Stimulated activated CD8-positive, alpha-beta memory T cell treated with anti-CD3 and anti-CD28 coated beads, Interleukin-12 subunit alpha, Interleukin-12 subunit beta, amount 100 ng/mL, for 1 hour (primary cell): ENCODE measurements around the gene AQR.
"Not testable (repeated sequence)": the region's sequence is repeated elsewhere in the genome, so short reads cannot be mapped to it uniquely, and the experiment has no call there.

Experiments
- DNase-seq: peaks from one replicate; pipeline ENCODE4 v3.0.0-alpha.2; 2020; ENCODE audit warnings: low read depth

Gene AQR

DNA sequence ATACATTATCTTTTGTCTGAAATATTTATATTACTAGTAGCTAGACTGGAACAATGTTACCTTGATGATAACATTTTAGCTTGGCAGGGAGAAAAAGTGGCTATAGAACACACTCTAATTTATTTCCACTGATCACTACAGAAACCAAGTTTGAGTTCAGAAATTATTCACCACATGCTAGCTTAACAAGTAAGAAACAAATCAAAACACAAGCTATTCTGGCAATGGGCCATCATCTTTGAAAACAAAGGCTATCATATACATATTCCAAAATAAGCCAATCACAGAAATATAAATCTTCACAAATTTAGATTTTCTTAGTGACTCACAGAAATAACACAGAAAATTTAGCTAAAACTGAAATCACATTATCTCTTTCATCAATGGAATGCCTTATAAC lies 17.1 kb downstream of the AQR start:
- no peak for DNase-seq

GRCh38 chr15:34951993-34952392 lies 17.5 kb downstream of the AQR start:
- DNase-seq, result no peak

GRCh38 chr15:34944936-34945335 lies 24.6 kb downstream of the AQR start:
- DNase-seq, result no peak

GRCh38 chr15:34943711-34944110 lies 25.8 kb downstream of the AQR start:
- DNase-seq, result no peak

DNA sequence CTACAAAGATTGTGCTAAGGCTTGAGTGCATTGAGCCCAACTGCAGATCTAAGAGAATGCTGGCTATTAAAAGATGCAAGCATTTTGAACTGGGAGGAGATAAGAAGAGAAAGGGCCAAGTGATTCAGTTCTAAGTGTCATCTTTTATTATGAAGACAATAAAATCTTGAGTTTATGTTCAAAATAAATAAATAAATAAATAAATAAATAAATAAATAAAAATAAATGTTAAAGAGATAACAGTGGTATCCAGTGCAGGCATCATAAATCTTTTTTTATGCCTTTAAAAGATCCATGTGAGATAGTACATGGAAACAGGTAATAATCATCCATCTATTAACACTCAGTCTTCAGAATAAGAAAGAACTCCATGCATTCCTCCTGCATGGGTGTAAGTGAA lies 26.3 kb downstream of the AQR start:
- DNase-seq, result not testable (repeated sequence)

GRCh38 chr15:34942363-34942762 lies 27.2 kb downstream of the AQR start:
- no peak for DNase-seq

- no peak for DNase-seq
These were observed 27.7 kb downstream of the AQR start for GRCh38 chr15:34941831-34942230.

DNA sequence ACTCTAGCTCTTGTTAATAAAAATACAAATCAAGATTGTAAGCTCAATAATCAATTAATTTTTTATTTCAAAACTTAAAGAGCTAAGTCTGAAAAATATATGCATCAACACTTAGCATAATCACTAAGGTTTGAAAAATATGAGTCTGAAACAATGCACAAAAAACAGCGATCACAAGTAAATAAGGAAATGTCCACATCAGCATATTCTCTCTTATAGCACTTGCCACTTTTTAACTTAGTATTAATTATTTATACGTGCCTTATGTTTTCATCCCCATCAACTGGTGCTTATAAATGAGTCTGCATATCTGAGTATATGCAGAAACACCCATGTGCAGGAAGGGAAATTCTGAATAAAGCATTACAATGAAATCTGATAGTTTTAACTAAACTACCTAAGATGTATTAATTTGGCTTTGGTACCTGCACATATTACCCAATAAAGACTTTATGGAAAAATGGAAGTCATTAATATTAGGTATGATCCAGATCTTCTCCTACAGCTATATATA lies 28.3 kb downstream of the AQR start:
- DNase-seq, result no peak

DNA sequence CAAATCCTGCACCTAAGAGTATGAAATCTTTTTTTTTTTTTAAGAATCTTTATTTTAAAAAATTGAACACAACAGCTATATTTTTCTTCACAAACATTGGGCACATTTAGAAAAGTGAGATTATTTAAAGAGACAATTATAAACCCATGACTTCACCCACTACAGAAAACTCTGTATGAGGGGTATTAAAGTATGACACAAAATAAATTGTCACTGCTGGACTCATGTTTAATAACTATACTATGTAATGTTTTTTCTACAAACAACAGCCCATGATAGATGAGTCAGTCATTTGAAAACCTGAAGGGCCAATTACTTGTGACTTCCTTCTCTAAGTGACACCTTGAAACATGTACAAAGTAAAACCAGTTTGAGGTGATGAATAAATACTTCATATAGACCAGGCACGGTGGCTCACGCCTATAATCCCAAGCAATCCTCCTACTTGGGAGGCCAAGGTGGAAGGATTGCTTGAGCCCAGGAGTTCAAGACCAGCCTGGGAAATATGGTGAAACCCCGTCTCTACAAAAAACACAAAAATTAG lies 36.0 kb downstream of the AQR start:
- DNase-seq, result no peak

GRCh38 chr15:34928349-34928748 lies 41.2 kb downstream of the AQR start:
- DNase-seq, result not testable (repeated sequence)

GRCh38 chr15:34927726-34928125 lies 41.8 kb downstream of the AQR start:
- no peak for DNase-seq

GRCh38 chr15:34914317-34914716 lies 55.2 kb downstream of the AQR start:
- no peak for DNase-seq

GRCh38 chr15:34905047-34905446 lies 64.5 kb downstream of the AQR start:
- DNase-seq, result no peak

GRCh38 chr15:34904527-34904926 lies 65.0 kb downstream of the AQR start:
- DNase-seq, result no peak

DNA sequence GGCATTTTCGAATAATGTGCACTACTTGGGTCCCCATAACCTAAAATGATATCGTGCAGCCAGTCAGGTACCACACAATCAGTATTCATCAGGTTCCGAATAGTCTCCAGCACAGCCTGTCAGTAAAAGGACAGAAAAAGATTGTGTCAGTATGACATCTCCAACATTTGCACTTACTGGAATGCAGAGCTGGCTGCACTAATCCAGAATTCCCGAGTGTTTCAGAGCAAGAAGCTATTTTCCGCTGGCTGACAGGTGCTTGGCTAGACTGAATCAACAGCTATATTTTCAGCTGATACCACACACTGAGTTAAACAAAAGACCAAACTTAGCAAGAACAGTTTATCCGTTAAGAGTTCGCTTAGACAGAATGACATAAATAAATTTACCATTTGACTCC lies 68.8 kb downstream of the AQR start:
- no peak for DNase-seq

GRCh38 chr15:34896183-34896582 lies 73.4 kb downstream of the AQR start:
- no peak for DNase-seq

DNA sequence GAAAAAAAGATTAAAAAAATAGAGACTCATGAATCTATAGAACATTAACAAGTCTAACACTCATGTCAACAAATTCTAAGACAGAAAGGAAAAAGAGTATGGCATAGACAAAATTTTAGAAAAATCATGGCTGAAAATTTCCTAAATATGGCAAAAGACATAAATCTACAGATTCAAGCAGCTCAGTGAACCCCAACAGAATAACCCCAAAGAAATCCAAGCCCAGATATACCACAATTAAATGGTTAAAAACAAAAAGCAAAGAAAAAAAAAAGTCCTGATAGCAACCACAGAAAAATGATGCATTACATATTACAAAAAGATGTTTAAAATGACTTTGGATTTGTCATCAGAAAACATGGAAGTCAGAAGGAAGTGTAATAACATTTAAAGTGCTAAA lies 75.6 kb downstream of the AQR start:
- DNase-seq, result no peak

DNA sequence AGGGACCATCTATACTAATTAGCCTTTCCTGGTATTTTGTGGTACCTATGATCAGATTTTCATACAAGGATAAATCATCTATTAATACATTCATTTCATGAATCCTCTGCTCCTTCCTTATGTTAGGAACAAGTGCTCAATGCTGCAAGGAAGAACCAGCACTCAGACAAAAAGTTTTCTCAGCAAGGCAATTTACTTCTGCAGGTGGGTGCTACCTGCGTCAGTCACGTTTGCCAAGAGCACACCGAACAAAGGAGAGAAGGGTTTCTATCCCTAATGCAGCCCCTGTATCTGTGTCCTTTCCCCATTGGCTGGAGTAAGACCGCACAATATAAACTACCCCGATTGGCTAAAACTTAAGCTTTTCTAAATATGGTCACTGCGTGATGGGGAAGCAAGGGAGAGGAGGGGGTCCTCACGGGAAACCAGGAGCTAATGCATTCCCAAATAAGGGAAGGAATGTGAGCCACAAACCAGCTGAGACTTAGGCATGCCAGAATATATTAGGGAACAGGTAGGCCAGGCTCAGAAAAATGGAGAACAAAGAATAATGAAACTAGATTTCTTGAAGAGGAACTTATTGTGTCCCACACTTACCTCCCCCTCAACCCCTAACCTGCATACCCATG lies 76.5 kb downstream of the AQR start:
- no peak for DNase-seq

- no peak for DNase-seq
These were observed 79.1 kb downstream of the AQR start for GRCh38 chr15:34890424-34890823.

GRCh38 chr15:34889476-34889875 lies 80.1 kb downstream of the AQR start:
- no peak for DNase-seq

- no peak for DNase-seq
These were observed 83.4 kb downstream of the AQR start for GRCh38 chr15:34886134-34886533.

GRCh38 chr15:34883633-34884032 lies 85.9 kb downstream of the AQR start:
- DNase-seq, result no peak

DNA sequence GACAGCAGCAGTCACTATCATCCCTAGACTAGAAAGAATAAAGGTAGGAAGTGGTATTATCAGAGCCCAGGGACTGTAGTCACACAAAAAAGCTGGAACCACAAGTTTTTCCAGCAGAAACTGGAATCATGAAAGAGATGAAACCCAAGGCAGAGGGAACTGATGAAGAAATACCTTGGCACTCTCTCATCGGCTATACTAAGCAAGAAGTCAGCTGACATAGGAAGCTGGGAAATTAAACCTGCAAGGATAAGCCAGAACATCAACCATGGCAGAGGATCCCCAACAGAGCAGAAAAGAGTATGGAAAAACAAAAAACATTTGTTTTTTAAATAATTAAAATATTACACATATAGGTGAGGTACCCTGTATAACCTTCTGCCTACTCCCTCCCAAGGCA lies 86.5 kb downstream of the AQR start:
- no peak for DNase-seq

- DNase-seq, result no peak
These were observed 90.4 kb downstream of the AQR start for GRCh38 chr15:34879107-34879506.
